Thymus (tissue), 14 donors: Measurements from ENCODE around the gene XPO1. TPM values are rescaled to one million over a fixed set of nuclear protein-coding genes. Genes with fewer than 3 reads are reported as not detected.
"Not testable (repeated sequence)": the region's sequence is repeated elsewhere in the genome, so short reads cannot be mapped to it uniquely, and the experiment has no call there.

Experiments used
- DNase-seq, 9 donors: peaks; one replicate each; pipeline ENCODE4 v3.0.0-alpha.2; 2013; ENCODE audit warnings: low spot score in 9 of 9, low read depth in 6 of 9, missing footprints in 1 of 9
- H3K27ac ChIP-seq, 2 donors: one replicate each; pipeline ENCODE4 v1.5.1; 2013; ENCODE audit warnings: control low read depth in 1 of 2, low read depth in 1 of 2, low read length in 1 of 2, mild to moderate bottlenecking in 1 of 2, moderate library complexity in 1 of 2
- H3K27me3 ChIP-seq, 2 donors: one replicate each; pipeline ENCODE4 v1.5.1; 2013; ENCODE audit warnings: low read length in 1 of 2; ENCODE audit not compliant: control insufficient read depth in 2 of 2, insufficient read depth in 1 of 2
- H3K36me3 ChIP-seq, 2 donors: one replicate each; pipeline ENCODE4 v1.5.1; 2013; ENCODE audit warnings: low read length in 1 of 2, mild to moderate bottlenecking in 1 of 2, moderate library complexity in 1 of 2; ENCODE audit not compliant: control insufficient read depth in 2 of 2, insufficient read depth in 2 of 2
- H3K4me1 ChIP-seq, 2 donors: one replicate each; pipeline ENCODE4 v1.5.1; 2013; ENCODE audit warnings: low read length in 2 of 2; ENCODE audit not compliant: control insufficient read depth in 2 of 2, insufficient read depth in 2 of 2
- H3K4me3 ChIP-seq, 2 donors: one replicate each; pipeline ENCODE4 v1.5.1; 2013; ENCODE audit warnings: low read length in 2 of 2, control low read depth in 1 of 2, mild to moderate bottlenecking in 1 of 2
- H3K9me3 ChIP-seq, 2 donors: one replicate each; pipeline ENCODE4 v1.5.1; 2013; ENCODE audit warnings: low read length in 1 of 2, mild to moderate bottlenecking in 1 of 2; ENCODE audit not compliant: control insufficient read depth in 2 of 2, insufficient read depth in 1 of 2
- WGBS: extraction: QIAGEN DNeasy Blood & Tissue Kit; methylation state at CpG from one replicate; pipeline ENCODE4 v1.1.7; 2013; 5-methylcytosine and 5-hydroxymethylcytosine counted together
- long read RNA-seq, 10 donors: transcript quantifications; one replicate each; lab custom pipeline, GENCODE V29; 2026
- polyA plus RNA-seq: library from polyadenylated mRNA; stranded (reverse); fragments of 200-250 nt; gene quantifications from one replicate; pipeline ENCODE4 v1.2.3, GENCODE V29; 2013
- total RNA-seq: library from RNA; stranded (reverse); fragments of 120-200 nt; gene quantifications from one replicate; pipeline ENCODE4 v1.2.4, GENCODE V29; 2013
- donor health status: healthy.

XPO1 gene
- total RNA-seq (148 TPM), polyA plus RNA-seq (174 TPM)
- long read RNA-seq, donor 1, partial matches to known transcripts, result 0 of 1 reads
- long read RNA-seq, donor 1, other reads (novel, unspliced or antisense), result 0 of 1 reads
- long read RNA-seq, donor 2, full-length matches to known transcripts, result 28 of 88 reads
- long read RNA-seq, donor 2, partial matches to known transcripts, result 60 of 88 reads
- long read RNA-seq, donor 2, other reads (novel, unspliced or antisense), result 0 of 88 reads
- long read RNA-seq, donor 3, full-length matches to known transcripts, result 21 of 57 reads
- long read RNA-seq, donor 3, partial matches to known transcripts, result 36 of 57 reads
- long read RNA-seq, donor 3, other reads (novel, unspliced or antisense), result 0 of 57 reads
- long read RNA-seq, donor 4, full-length matches to known transcripts, result 9 of 19 reads
- long read RNA-seq, donor 4, partial matches to known transcripts, result 10 of 19 reads
- long read RNA-seq, donor 4, other reads (novel, unspliced or antisense), result 0 of 19 reads
- long read RNA-seq, donor 5, full-length matches to known transcripts, result 17 of 38 reads
- long read RNA-seq, donor 5, partial matches to known transcripts, result 21 of 38 reads
- long read RNA-seq, donor 5, other reads (novel, unspliced or antisense), result 0 of 38 reads
- long read RNA-seq, donor 6, full-length matches to known transcripts, result 13 of 41 reads
- long read RNA-seq, donor 6, partial matches to known transcripts, result 28 of 41 reads
- long read RNA-seq, donor 6, other reads (novel, unspliced or antisense), result 0 of 41 reads
- long read RNA-seq, donor 7, full-length matches to known transcripts, result 11 of 43 reads
- long read RNA-seq, donor 7, partial matches to known transcripts, result 32 of 43 reads
- long read RNA-seq, donor 7, other reads (novel, unspliced or antisense), result 0 of 43 reads
- long read RNA-seq, donor 8, full-length matches to known transcripts, result 7 of 7 reads
- long read RNA-seq, donor 8, partial matches to known transcripts, result 0 of 7 reads
- long read RNA-seq, donor 8, other reads (novel, unspliced or antisense), result 0 of 7 reads
- long read RNA-seq, donor 9, full-length matches to known transcripts, result 12 of 17 reads
- long read RNA-seq, donor 9, partial matches to known transcripts, result 5 of 17 reads
- long read RNA-seq, donor 9, other reads (novel, unspliced or antisense), result 0 of 17 reads
- long read RNA-seq, donor 10, full-length matches to known transcripts, result 7 of 54 reads
- long read RNA-seq, donor 10, partial matches to known transcripts, result 47 of 54 reads
- long read RNA-seq, donor 10, other reads (novel, unspliced or antisense), result 0 of 54 reads

GRCh38 chr2:61538200-61538919 is at the start of gene XPO1:
Gene XPO1 (minus strand): TSS chr2:61538356. CDS start chr2:61533897, 4,459 bp downstream.
- WGBS, result under 1% methylated on average over 65 of the region's 65 CpGs
- Histone ChIP-seq H3K9me3 (no peaks in the 10 kb centered on the region), H3K27ac (peak within 1 kb of the TSS; percentile 99 to 100), H3K27me3 (no peaks in the 10 kb centered on the region), H3K36me3 (no peaks in the 10 kb centered on the region), H3K4me1 (peaks cover 13 to 17% of the 10 kb centered on the region in 2 donors), H3K4me3 (peak within 1 kb of the TSS; percentile 84 to 94)
- DNase-seq, result peak; percentile 99 to 100 (median 100)

GRCh38 chr2:61586928-61587327 is 48.8 kb upstream of the XPO1 start:
- H3K4me1 ChIP-seq, result not testable (repeated sequence)
- WGBS, result 96% methylated on average over 5 of the region's 5 CpGs

GRCh38 chr2:61585383-61585782 is 47.2 kb upstream of the XPO1 start:
- Histone ChIP-seq H3K9me3 (no peaks in the 10 kb centered on the region), H3K27me3 (no peaks in the 10 kb centered on the region), H3K36me3 (no peaks in the 10 kb centered on the region), H3K4me1 (no peaks in the 10 kb centered on the region), H3K4me3 (no peak overlapping the region), H3K27ac (no peak overlapping the region)
- peak in 1 of 9 donors; percentile 7 for DNase-seq
- 75% methylated on average over 3 of the region's 3 CpGs for WGBS

More at GRCh38 chr2:61586928-61587327, 48.8 kb upstream of the XPO1 start:
- H3K4me3 ChIP-seq, H3K27me3 ChIP-seq, H3K27ac ChIP-seq, DNase-seq, H3K9me3 ChIP-seq, H3K36me3 ChIP-seq: not testable (repeated sequence)

GRCh38 chr2:61584368-61584767 is 46.2 kb upstream of the XPO1 start:
- not testable (repeated sequence) for H3K27me3 ChIP-seq, H3K36me3 ChIP-seq, H3K4me1 ChIP-seq, DNase-seq, H3K9me3 ChIP-seq, H3K4me3 ChIP-seq, H3K27ac ChIP-seq
- WGBS, result 97% methylated on average over 9 of the region's 9 CpGs

GRCh38 chr2:61582165-61582564 is 44.0 kb upstream of the XPO1 start:
- Histone ChIP-seq H3K9me3 (no peaks in the 10 kb centered on the region), H3K27me3 (no peaks in the 10 kb centered on the region), H3K4me3 (no peak overlapping the region), H3K36me3 (no peaks in the 10 kb centered on the region), H3K4me1 (no peaks in the 10 kb centered on the region), H3K27ac (no peak overlapping the region)
- DNase-seq, result no peak
- 92% methylated on average over 3 of the region's 3 CpGs for WGBS

GRCh38 chr2:61581716-61582115 is 43.6 kb upstream of the XPO1 start:
- H3K27me3 ChIP-seq, result no peaks in the 10 kb centered on the region
- DNase-seq, result no peak
- no peak overlapping the region for H3K27ac ChIP-seq
- no peaks in the 10 kb centered on the region for H3K4me1 ChIP-seq
- 97% methylated on average over 1 of the region's 1 CpG for WGBS
- no peak overlapping the region for H3K4me3 ChIP-seq
- no peaks in the 10 kb centered on the region for H3K36me3 ChIP-seq
- no peaks in the 10 kb centered on the region for H3K9me3 ChIP-seq

- Histone ChIP-seq H3K27ac (no peak overlapping the region), H3K4me3 (no peak overlapping the region), H3K4me1 (no peaks in the 10 kb centered on the region), H3K36me3 (no peaks in the 10 kb centered on the region), H3K27me3 (no peaks in the 10 kb centered on the region), H3K9me3 (no peaks in the 10 kb centered on the region)
- peak in 1 of 9 donors; percentile 1 for DNase-seq
- WGBS, result 11% methylated on average over 3 of the region's 3 CpGs
These were observed 37.3 kb upstream of the XPO1 start for GRCh38 chr2:61575447-61575859.

GRCh38 chr2:61566566-61566965 is 28.4 kb upstream of the XPO1 start:
- H3K4me3 ChIP-seq, result no peak overlapping the region
- H3K27ac ChIP-seq, result no peak overlapping the region
- no peaks in the 10 kb centered on the region for H3K36me3 ChIP-seq
- WGBS, result 97% methylated on average over 7 of the region's 7 CpGs
- H3K9me3 ChIP-seq, result no peaks in the 10 kb centered on the region
- no peaks in the 10 kb centered on the region for H3K27me3 ChIP-seq
- no peaks in the 10 kb centered on the region for H3K4me1 ChIP-seq
- DNase-seq, result no peak
